Neural progenitor cell (in vitro differentiated cells): ENCODE results near the gene HHAT. TPM values are rescaled to one million over a fixed set of nuclear protein-coding genes. Genes with fewer than 3 reads are reported as not detected.

Experiments used
- DNase-seq: peaks from one replicate; pipeline ENCODE4 v3.0.0-alpha.2; 2016; ENCODE audit warnings: low spot score
- H2AFZ ChIP-seq: fragments of 200-600 bp; sonication (generic); replicated peaks from 2 replicates; pipeline ENCODE4 v1.6.1; 2016; ENCODE audit warnings: antibody characterized with exemption
- H3F3A ChIP-seq: fragments of 200-600 bp; sonication (generic); 2 replicates; pipeline ENCODE4 v1.6.1; 2016; ENCODE audit warnings: antibody characterized with exemption, low read depth
- H3K27ac ChIP-seq: fragments of 200-600 bp; sonication (generic); 2 replicates; pipeline ENCODE4 v1.5.1; 2016; ENCODE audit warnings: mild to moderate bottlenecking
- H3K27me3 ChIP-seq: fragments of 200-600 bp; sonication (generic); 2 replicates; pipeline ENCODE4 v1.6.1; 2016; ENCODE audit warnings: mild to moderate bottlenecking, moderate library complexity
- H3K36me3 ChIP-seq: fragments of 200-600 bp; sonication (generic); 2 replicates; pipeline ENCODE4 v1.5.1; 2016
- H3K4me1 ChIP-seq: fragments of 200-600 bp; sonication (generic); 2 replicates; pipeline ENCODE4 v1.6.1; 2016; ENCODE audit warnings: mixed run types
- H3K4me2 ChIP-seq: fragments of 200-600 bp; sonication (generic); 2 replicates; pipeline ENCODE4 v1.6.1; 2016
- H3K4me3 ChIP-seq: fragments of 200-600 bp; sonication (generic); 2 replicates; pipeline ENCODE4 v1.5.1; 2016
- H3K79me2 ChIP-seq: fragments of 200-600 bp; sonication (generic); 2 replicates; pipeline ENCODE4 v1.6.1; 2016; ENCODE audit warnings: low read depth
- H3K9ac ChIP-seq: fragments of 200-600 bp; sonication (generic); 2 replicates; pipeline ENCODE4 v1.6.1; 2016
- H3K9me3 ChIP-seq: fragments of 200-600 bp; sonication (generic); 2 replicates; pipeline ENCODE4 v1.5.1; 2016; ENCODE audit warnings: low read depth
- H4K20me1 ChIP-seq: fragments of 200-600 bp; sonication (generic); 2 replicates; pipeline ENCODE4 v1.6.1; 2016; ENCODE audit warnings: low read depth
- H3K27ac Mint-ChIP-seq: 3 replicates; pipeline ENCODE4 v1.8.0; 2021; ENCODE audit warnings: mixed read lengths
- H3K27me3 Mint-ChIP-seq: 2 replicates; pipeline ENCODE4 v1.8.0; 2022; ENCODE audit warnings: low read depth, mild to moderate bottlenecking, inconsistent platforms, moderate library complexity, mixed read lengths; ENCODE audit not compliant: insufficient read depth
- H3K36me3 Mint-ChIP-seq: 3 replicates; pipeline ENCODE4 v1.8.0; 2021; ENCODE audit warnings: mixed read lengths
- H3K4me1 Mint-ChIP-seq: 3 replicates; pipeline ENCODE4 v1.8.0; 2021; ENCODE audit warnings: mixed read lengths
- H3K4me3 Mint-ChIP-seq: 3 replicates; pipeline ENCODE4 v1.8.0; 2021; ENCODE audit warnings: mild to moderate bottlenecking, moderate library complexity, mixed read lengths
- H3K9me3 Mint-ChIP-seq: 3 replicates; pipeline ENCODE4 v1.8.0; 2020; ENCODE audit warnings: mixed read lengths
- CTCF ChIP-seq: fragments of 200-600 bp; sonication (generic); IDR thresholded peaks from 2 replicates; pipeline ENCODE4 v1.5.1; 2017; ENCODE audit warnings: antibody characterized with exemption, mild to moderate bottlenecking
- EZH2 ChIP-seq: fragments of 200-600 bp; sonication (generic); IDR thresholded peaks from 2 replicates; pipeline ENCODE4 v1.6.1; 2017; ENCODE audit warnings: antibody characterized with exemption, mild to moderate bottlenecking, moderate library complexity
- EZH2phosphoT487 ChIP-seq: fragments of 200-600 bp; sonication (generic); IDR thresholded peaks from 2 replicates; pipeline ENCODE4 v1.6.1; 2017; ENCODE audit warnings: antibody characterized with exemption
- total RNA-seq: library from RNA; depleted of rRNA; stranded (reverse); fragments of >200 nt; gene quantifications from 2 replicates; pipeline ENCODE4 v1.2.3, GENCODE V29; 2015; ENCODE audit warnings: low replicate concordance

HHAT gene
- total RNA-seq, 1 donor from 2014 or later: 10.3 TPM

DNA sequence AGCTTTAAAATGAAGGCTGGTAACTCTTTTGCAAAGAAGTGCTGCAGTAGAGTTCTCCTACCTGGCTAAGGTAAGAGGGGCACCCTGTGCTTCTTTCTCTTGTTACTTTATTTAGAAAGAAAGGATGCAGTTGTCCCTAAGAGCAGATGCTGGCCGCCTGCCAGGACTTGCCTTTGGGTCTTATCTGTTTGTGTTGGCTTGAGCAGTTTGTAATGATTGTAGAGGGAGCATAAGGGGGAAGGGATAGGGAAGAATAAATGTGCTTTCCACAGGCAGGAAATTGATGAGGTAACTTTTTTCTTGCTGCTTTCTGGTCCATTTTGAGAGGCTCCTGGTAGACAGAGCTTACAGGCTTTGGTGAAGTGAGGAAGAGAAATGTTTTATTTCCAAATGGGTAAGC, 229.6 kb downstream of the HHAT start:
- Histone ChIP-seq H3K27me3 (no peaks in the 10 kb centered on the region), H3K27ac (no peak overlapping the region), H3F3A (no peaks in the 10 kb centered on the region), H4K20me1 (no peaks in the 10 kb centered on the region), H3K36me3 (no peaks in the 10 kb centered on the region), H3K9me3 (no peaks in the 10 kb centered on the region), H3K9ac (no peak overlapping the region), H2AFZ (no peak overlapping the region), H3K4me3 (no peak overlapping the region), H3K4me2 (no peak overlapping the region), H3K79me2 (no peaks in the 10 kb centered on the region), H3K4me1 (no peaks in the 10 kb centered on the region)
- no peak overlapping the region for H3K4me3 Mint-ChIP-seq
- H3K9me3 Mint-ChIP-seq: no peaks in the 10 kb centered on the region
- DNase-seq: no peak
- peaks cover 8% of the 10 kb centered on the region for H3K27me3 Mint-ChIP-seq
- no peak for TF ChIP-seq CTCF
- no peak for TF ChIP-seq EZH2phosphoT487
- no peak for TF ChIP-seq EZH2
- no peaks in the 10 kb centered on the region for H3K36me3 Mint-ChIP-seq
- H3K27ac Mint-ChIP-seq: no peak overlapping the region
- no peaks in the 10 kb centered on the region for H3K4me1 Mint-ChIP-seq

GRCh38 chr1:210565306-210565705, 236.6 kb downstream of the HHAT start:
- TF ChIP-seq EZH2phosphoT487 (no peak), CTCF (no peak), EZH2 (no peak)

GRCh38 chr1:210568631-210569030, 239.9 kb downstream of the HHAT start:
- Histone ChIP-seq H3K4me3 (no peak overlapping the region), H3K9me3 (no peaks in the 10 kb centered on the region), H3K4me1 (no peaks in the 10 kb centered on the region), H3K27me3 (no peaks in the 10 kb centered on the region), H3F3A (no peaks in the 10 kb centered on the region), H3K27ac (no peak overlapping the region), H3K36me3 (no peaks in the 10 kb centered on the region), H2AFZ (no peak overlapping the region), H3K79me2 (no peaks in the 10 kb centered on the region), H4K20me1 (no peaks in the 10 kb centered on the region), H3K9ac (no peak overlapping the region), H3K4me2 (no peak overlapping the region)
- Mint-ChIP-seq H3K9me3 (no peaks in the 10 kb centered on the region), H3K36me3 (no peaks in the 10 kb centered on the region), H3K27me3 (peaks cover 6% of the 10 kb centered on the region), H3K4me3 (no peak overlapping the region), H3K4me1 (peaks cover 4% of the 10 kb centered on the region), H3K27ac (no peak overlapping the region)
- no peak for TF ChIP-seq EZH2
- TF ChIP-seq EZH2phosphoT487: no peak
- TF ChIP-seq CTCF: no peak
- no peak for DNase-seq

More at GRCh38 chr1:210565306-210565705, 236.6 kb downstream of the HHAT start:
- H2AFZ ChIP-seq: no peak overlapping the region
- no peak overlapping the region for H3K4me3 Mint-ChIP-seq
- H3K27me3 ChIP-seq: no peaks in the 10 kb centered on the region
- H3K9me3 Mint-ChIP-seq: no peaks in the 10 kb centered on the region
- no peaks in the 10 kb centered on the region for H3K79me2 ChIP-seq
- peaks cover 4% of the 10 kb centered on the region for H3K27me3 Mint-ChIP-seq
- DNase-seq: no peak
- H3K9me3 ChIP-seq: no peaks in the 10 kb centered on the region
- H3K4me1 Mint-ChIP-seq: no peaks in the 10 kb centered on the region
- H4K20me1 ChIP-seq: no peaks in the 10 kb centered on the region
- no peaks in the 10 kb centered on the region for H3F3A ChIP-seq
- no peak overlapping the region for H3K4me3 ChIP-seq
- no peak overlapping the region for H3K27ac ChIP-seq
- no peak overlapping the region for H3K4me2 ChIP-seq
- H3K9ac ChIP-seq: no peak overlapping the region
- H3K36me3 ChIP-seq: no peaks in the 10 kb centered on the region
- no peak overlapping the region for H3K27ac Mint-ChIP-seq
- no peaks in the 10 kb centered on the region for H3K36me3 Mint-ChIP-seq
- H3K4me1 ChIP-seq: no peaks in the 10 kb centered on the region

DNA sequence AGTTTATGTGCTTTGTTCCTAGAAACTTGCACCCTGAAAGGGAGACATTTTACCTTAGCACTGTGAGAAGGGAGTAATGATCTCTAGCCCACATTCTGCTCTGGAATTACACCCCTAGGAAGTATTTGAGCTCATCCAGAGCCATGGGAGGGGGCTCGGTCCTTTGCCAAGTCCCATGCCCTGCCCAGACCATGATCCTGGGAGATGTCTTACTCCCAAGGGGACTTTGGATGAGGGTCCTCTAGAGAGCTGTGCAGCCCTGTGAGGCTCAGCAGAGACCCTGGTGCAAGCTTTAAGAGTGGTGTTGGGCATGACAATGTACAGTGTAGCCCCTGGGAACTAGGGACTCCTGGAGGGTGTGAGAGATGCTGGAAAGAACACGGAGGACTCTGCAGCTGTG, 241.4 kb downstream of the HHAT start:
- Histone ChIP-seq H3K9ac (no peak overlapping the region), H3F3A (no peaks in the 10 kb centered on the region), H4K20me1 (no peaks in the 10 kb centered on the region), H3K36me3 (no peaks in the 10 kb centered on the region), H3K9me3 (no peaks in the 10 kb centered on the region), H3K4me3 (no peak overlapping the region), H3K4me2 (no peak overlapping the region), H3K79me2 (no peaks in the 10 kb centered on the region), H2AFZ (no peak overlapping the region), H3K27me3 (no peaks in the 10 kb centered on the region), H3K4me1 (no peaks in the 10 kb centered on the region), H3K27ac (no peak overlapping the region)
- no peak overlapping the region for H3K27ac Mint-ChIP-seq
- no peak overlapping the region for H3K4me3 Mint-ChIP-seq
- TF ChIP-seq EZH2phosphoT487 (no peak), CTCF (no peak), EZH2 (no peak)
- no peak for DNase-seq
- H3K36me3 Mint-ChIP-seq: no peaks in the 10 kb centered on the region
- no peaks in the 10 kb centered on the region for H3K9me3 Mint-ChIP-seq
- peaks cover 13% of the 10 kb centered on the region for H3K4me1 Mint-ChIP-seq
- H3K27me3 Mint-ChIP-seq: peaks cover 6% of the 10 kb centered on the region
